ENCODE results near the gene PAN3.

DNA sequence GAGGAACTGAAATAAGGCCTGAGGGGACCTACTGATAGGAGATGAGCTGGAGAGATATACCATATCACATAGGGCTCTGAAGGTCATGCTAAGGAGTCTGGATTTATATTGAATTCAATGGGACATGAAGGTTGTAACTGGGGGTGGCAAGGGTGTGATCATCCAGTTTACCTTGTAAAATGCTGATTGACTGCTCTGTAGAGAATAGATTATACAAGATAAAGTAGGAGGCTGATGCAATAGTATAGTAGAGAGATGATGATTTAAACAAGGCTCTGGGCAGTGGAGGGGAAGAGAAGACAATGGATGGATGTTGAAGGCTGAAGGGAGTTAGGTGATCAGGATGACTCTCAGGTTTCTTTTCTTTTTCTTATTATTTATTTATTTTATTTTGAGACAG lies 18.0 kb upstream of the PAN3 start:
- TF ChIP-seq, protein P1, sequence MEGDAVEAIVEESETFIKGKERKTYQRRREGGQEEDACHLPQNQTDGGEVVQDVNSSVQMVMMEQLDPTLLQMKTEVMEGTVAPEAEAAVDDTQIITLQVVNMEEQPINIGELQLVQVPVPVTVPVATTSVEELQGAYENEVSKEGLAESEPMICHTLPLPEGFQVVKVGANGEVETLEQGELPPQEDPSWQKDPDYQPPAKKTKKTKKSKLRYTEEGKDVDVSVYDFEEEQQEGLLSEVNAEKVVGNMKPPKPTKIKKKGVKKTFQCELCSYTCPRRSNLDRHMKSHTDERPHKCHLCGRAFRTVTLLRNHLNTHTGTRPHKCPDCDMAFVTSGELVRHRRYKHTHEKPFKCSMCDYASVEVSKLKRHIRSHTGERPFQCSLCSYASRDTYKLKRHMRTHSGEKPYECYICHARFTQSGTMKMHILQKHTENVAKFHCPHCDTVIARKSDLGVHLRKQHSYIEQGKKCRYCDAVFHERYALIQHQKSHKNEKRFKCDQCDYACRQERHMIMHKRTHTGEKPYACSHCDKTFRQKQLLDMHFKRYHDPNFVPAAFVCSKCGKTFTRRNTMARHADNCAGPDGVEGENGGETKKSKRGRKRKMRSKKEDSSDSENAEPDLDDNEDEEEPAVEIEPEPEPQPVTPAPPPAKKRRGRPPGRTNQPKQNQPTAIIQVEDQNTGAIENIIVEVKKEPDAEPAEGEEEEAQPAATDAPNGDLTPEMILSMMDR (IDR thresholded peaks at IDR 0.05), result no peak
- TF ChIP-seq POLR2A (IDR thresholded peaks at IDR 0.05), result no peak
